HG02763 (cell line): Measurements from ENCODE around the gene SF3A1.

ENCODE experiments used
- ATAC-seq: cut with Tn5 transposase; IDR thresholded peaks from one replicate; pipeline ENCODE4 v1.9.1; 2021; ENCODE audit warnings: mild to moderate bottlenecking, moderate library complexity; ENCODE audit not compliant: unreplicated experiment

SF3A1 gene

GRCh38 chr22:30386608-30386959, 29.9 kb upstream of the SF3A1 start:
- ATAC-seq, result no peak

GRCh38 chr22:30385942-30386341, 29.2 kb upstream of the SF3A1 start:
- no peak for ATAC-seq

- no peak for ATAC-seq
These were observed 26.4 kb upstream of the SF3A1 start for GRCh38 chr22:30383061-30383460.

GRCh38 chr22:30382340-30382739, 25.6 kb upstream of the SF3A1 start:
- no peak for ATAC-seq

- ATAC-seq, result no peak
These were observed 24.6 kb upstream of the SF3A1 start for GRCh38 chr22:30381264-30381663.

- no peak for ATAC-seq
These were observed 23.3 kb upstream of the SF3A1 start for GRCh38 chr22:30380011-30380410.

GRCh38 chr22:30375312-30375849, 18.7 kb upstream of the SF3A1 start:
- ATAC-seq, result no peak

- no peak for ATAC-seq
These were observed 16.9 kb upstream of the SF3A1 start for GRCh38 chr22:30373331-30374325.

- no peak for ATAC-seq
These were observed 16.2 kb upstream of the SF3A1 start for GRCh38 chr22:30372915-30373314.

GRCh38 chr22:30371981-30372380, 15.3 kb upstream of the SF3A1 start:
- ATAC-seq, result no peak

GRCh38 chr22:30371321-30371720, 14.6 kb upstream of the SF3A1 start:
- no peak for ATAC-seq

GRCh38 chr22:30370641-30371230, 14.0 kb upstream of the SF3A1 start:
- ATAC-seq, result no peak

GRCh38 chr22:30368420-30368819, 11.7 kb upstream of the SF3A1 start:
- ATAC-seq, result no peak

- ATAC-seq, result no peak
These were observed 9.2 kb upstream of the SF3A1 start for GRCh38 chr22:30365891-30366290.

- no peak for ATAC-seq
These were observed 6.1 kb upstream of the SF3A1 start for GRCh38 chr22:30362651-30363281.

- ATAC-seq, result no peak
These were observed 5.4 kb upstream of the SF3A1 start for GRCh38 chr22:30361916-30362650.

GRCh38 chr22:30358541-30358940, 1.8 kb upstream of the SF3A1 start:
- no peak for ATAC-seq

GRCh38 chr22:30357650-30358215, 1.0 kb upstream of the SF3A1 start:
- no peak for ATAC-seq

GRCh38 chr22:30357236-30357570, 509 bp upstream of the SF3A1 start:
- no peak for ATAC-seq

- no peak for ATAC-seq
These were observed 2.0 kb downstream of the SF3A1 start for GRCh38 chr22:30354644-30355043.

GRCh38 chr22:30351226-30351625, 5.5 kb downstream of the SF3A1 start:
- ATAC-seq, result no peak
